Measurements from ENCODE around the gene DHX35.
"Not testable (repeated sequence)": the region's sequence is repeated elsewhere in the genome, so short reads cannot be mapped to it uniquely, and the experiment has no call there.

Gene DHX35

GRCh38 chr20:38968090-38968489, 5.9 kb downstream of the DHX35 start:
- DNase-seq = no peak
- in situ Hi-C loops (cut with HindIII; ENCODE audit: low pct_ligation_motif_present, low pct_unique_long_range_greater_than_20kb, low sequenced_read_pairs) = no loop called here

- in situ Hi-C loops (cut with HindIII; ENCODE audit: low pct_ligation_motif_present, low pct_unique_long_range_greater_than_20kb, low sequenced_read_pairs) = no loop called here
- DNase-seq = no peak
These were observed 7.6 kb downstream of the DHX35 start for GRCh38 chr20:38969708-38970107.

GRCh38 chr20:38970302-38970701, 8.2 kb downstream of the DHX35 start:
- DNase-seq = peak; percentile 39

DNA sequence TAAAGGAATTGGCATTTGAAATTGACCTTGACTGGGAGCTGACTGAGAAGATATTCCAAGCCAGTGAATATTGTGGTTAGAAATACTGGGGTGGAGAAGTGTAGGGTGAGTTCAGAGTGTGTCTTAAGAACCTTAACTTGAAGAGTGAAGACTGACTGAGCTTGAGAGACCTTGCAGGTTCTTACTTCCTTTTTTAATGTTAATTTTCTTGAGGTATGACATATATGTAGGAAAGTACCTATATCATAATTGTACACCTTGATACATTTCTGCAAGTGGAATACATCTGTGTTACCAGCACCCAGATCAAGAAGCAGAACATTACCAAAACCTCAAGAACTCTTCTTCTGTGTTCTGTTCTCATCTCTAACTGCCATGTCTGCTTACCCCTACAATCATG, 11.0 kb downstream of the DHX35 start:
- DNase-seq = no peak
- in situ Hi-C loops (cut with HindIII; ENCODE audit: low pct_ligation_motif_present, low pct_unique_long_range_greater_than_20kb, low sequenced_read_pairs) = no loop called here

More at GRCh38 chr20:38970302-38970701, 8.2 kb downstream of the DHX35 start:
- in situ Hi-C loops (cut with HindIII; ENCODE audit: low pct_ligation_motif_present, low pct_unique_long_range_greater_than_20kb, low sequenced_read_pairs) = no loop called here

DNA sequence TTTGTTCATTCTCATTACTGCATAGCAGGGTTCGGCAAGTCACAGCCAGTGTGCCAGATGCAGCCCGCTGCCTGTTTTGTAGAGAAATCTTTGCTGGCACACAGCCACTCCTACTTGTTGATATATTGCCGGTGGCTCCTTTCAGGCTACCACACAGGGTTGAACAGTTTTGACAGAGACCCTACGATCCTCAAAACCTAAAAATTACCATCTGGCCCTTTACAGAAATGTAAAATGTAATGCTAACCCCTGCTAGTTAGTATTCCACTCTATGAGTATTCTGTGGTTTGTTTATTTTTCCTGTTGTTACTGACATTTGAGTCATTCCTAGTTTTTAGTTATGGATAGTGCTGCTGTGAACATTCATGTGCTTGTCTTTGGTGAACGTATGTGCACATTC, 11.5 kb downstream of the DHX35 start:
- no peak for DNase-seq

GRCh38 chr20:38975539-38976120, 13.5 kb downstream of the DHX35 start:
- DNase-seq = no peak
- in situ Hi-C loops (cut with HindIII; ENCODE audit: low pct_ligation_motif_present, low pct_unique_long_range_greater_than_20kb, low sequenced_read_pairs) = no loop called here

More for the DNA sequence above, 11.5 kb downstream of the DHX35 start:
- in situ Hi-C loops (cut with HindIII; ENCODE audit: low pct_ligation_motif_present, low pct_unique_long_range_greater_than_20kb, low sequenced_read_pairs) = no loop called here

GRCh38 chr20:38979434-38979833, 17.3 kb downstream of the DHX35 start:
- in situ Hi-C loops (cut with HindIII; ENCODE audit: low pct_ligation_motif_present, low pct_unique_long_range_greater_than_20kb, low sequenced_read_pairs) = no loop called here
- no peak for DNase-seq

GRCh38 chr20:38979842-38980241, 17.7 kb downstream of the DHX35 start:
- no peak for DNase-seq
- in situ Hi-C loops (cut with HindIII; ENCODE audit: low pct_ligation_motif_present, low pct_unique_long_range_greater_than_20kb, low sequenced_read_pairs) = no loop called here

- in situ Hi-C loops (cut with HindIII; ENCODE audit: low pct_ligation_motif_present, low pct_unique_long_range_greater_than_20kb, low sequenced_read_pairs) = no loop called here
- no peak for DNase-seq
These were observed 20.1 kb downstream of the DHX35 start for GRCh38 chr20:38982291-38982690.

GRCh38 chr20:38985060-38985459, 22.9 kb downstream of the DHX35 start:
- in situ Hi-C loops (cut with HindIII; ENCODE audit: low pct_ligation_motif_present, low pct_unique_long_range_greater_than_20kb, low sequenced_read_pairs) = no loop called here
- no peak for DNase-seq

DNA sequence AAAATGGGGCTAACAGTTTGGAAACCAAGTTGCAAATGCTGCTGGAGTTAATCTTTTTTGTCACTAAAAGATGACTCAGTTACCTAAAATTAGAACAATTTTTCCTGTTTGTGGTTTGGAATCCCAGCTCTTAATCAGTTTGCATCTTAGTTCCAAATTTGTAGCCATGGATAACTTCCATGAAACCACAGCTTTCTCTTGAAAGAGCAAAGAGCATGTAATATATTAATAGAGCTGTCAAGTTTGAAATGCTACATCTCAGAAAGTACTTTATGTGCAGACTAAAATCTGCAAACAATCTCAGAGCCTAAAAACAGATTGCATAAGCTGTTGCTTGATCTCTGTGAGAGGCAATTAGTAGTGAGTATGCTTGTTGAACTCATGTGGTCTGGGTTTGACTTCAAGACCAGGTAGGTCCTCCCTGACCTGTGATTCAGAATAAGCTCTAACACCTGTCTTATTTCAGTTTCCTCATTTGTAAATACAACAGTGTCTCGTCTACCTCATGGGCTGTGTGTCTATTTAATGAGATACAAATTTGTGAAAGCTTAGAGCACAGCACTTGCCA, 23.5 kb downstream of the DHX35 start:
- peak; percentile 32 for DNase-seq
- in situ Hi-C loops (cut with HindIII; ENCODE audit: low pct_ligation_motif_present, low pct_unique_long_range_greater_than_20kb, low sequenced_read_pairs) = no loop called here

DNA sequence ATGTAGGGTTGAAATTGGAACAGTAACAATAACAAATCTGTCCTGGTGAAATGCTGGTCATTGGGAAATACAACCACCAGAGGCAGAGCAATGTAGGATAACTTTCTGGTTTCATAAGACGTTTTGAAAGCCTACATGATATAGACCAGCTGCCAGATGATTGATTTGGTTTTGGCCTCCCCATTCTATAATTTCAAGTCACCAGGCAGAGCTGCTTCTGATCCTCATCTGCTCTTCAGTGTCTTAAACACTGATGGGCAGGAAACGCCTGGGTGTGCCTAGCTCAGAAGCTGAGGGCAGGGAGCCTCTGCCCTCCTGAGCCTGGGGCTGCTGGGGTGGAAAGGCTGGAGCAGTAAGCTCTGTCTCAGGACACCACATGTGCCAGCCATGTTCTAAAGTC, 24.5 kb downstream of the DHX35 start:
- no peak for DNase-seq
- in situ Hi-C loops (cut with HindIII; ENCODE audit: low pct_ligation_motif_present, low pct_unique_long_range_greater_than_20kb, low sequenced_read_pairs) = no loop called here

DNA sequence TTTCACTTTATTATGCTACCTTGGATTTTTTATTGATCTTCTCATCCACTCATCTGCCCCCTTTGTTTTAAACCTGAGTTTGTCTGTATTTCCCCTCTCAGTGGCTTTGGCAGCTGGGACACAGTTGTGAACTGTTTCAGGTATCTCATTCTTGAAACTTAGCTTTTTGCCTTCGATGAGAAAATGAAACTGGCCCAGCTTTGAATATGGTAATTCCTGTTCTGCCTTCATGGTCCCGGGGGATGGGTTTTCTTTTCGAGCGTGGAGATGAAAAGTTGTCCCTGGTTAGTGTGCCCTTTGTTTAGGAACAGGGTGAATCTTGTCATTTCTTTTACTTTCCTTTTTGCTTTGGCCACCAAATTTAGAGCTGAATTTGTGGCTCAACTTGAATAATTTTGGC, 25.6 kb downstream of the DHX35 start:
- DNase-seq = no peak
- in situ Hi-C loops (cut with HindIII; ENCODE audit: low pct_ligation_motif_present, low pct_unique_long_range_greater_than_20kb, low sequenced_read_pairs) = no loop called here

DNA sequence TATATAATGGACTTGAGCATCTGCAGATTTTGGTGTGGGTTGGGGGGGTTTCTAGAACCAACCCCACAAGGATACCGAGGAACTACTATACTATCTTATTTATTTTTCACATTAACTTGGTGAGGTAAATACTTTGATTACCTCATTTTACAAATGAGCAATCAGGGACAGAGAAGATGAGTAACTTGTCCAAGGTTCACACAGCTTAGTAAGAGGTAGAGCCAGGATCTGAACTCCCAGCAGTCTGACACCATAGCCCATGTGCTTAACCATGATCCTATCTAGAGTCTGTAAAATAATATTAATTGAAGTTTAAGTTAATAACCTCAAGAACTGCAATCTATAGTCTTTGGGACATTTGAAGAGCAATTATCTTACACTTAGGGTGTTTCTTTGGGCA, 28.6 kb downstream of the DHX35 start:
- in situ Hi-C loops (cut with HindIII; ENCODE audit: low pct_ligation_motif_present, low pct_unique_long_range_greater_than_20kb, low sequenced_read_pairs) = no loop called here
- no peak for DNase-seq

DNA sequence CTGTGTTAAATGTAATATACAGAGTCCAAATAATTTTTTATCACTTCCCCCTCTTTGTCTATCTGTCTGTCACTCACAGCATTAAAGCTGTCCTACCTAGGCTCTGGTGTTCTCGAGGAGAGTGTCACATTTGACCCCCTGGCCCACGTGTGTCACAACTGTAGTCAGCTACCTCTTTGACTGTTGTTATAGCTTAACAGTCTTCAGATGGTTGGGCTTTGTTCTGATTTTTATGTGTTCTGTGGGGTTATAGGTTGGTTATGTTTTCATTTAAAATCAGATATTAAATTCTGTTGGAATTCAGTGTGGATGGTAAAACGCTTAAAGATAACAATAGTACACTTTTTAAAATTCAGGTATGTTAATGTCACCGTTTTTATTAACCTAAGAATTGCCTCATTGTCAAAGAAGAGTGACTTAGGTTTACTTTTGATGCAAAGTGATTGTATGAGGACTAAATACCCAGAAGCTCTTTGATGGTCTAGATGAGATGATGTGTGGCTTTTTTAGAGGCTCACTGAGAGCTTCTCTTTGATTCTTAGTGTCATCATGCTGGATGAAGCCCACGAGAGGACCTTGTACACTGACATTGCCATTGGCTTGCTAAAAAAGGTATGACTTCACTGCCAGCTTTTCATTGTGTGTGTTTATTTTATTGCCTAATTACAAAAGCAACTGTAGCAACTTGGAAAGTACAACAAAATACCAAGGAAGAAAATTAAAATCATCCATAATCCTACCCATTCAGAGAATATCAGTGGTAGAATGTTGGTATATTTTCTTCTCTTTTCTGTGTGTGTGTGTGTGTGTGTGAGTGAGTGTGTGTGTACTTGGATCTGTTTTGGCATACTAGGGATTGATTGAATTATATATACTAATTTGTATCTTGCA, 29.9 kb downstream of the DHX35 start:
- no peak for DNase-seq
- in situ Hi-C loops (cut with HindIII; ENCODE audit: low pct_ligation_motif_present, low pct_unique_long_range_greater_than_20kb, low sequenced_read_pairs) = no loop called here

- in situ Hi-C loops (cut with HindIII; ENCODE audit: low pct_ligation_motif_present, low pct_unique_long_range_greater_than_20kb, low sequenced_read_pairs) = no loop called here
These were observed 33.4 kb downstream of the DHX35 start for GRCh38 chr20:38995536-38996044.

GRCh38 chr20:38996866-38997265, 34.7 kb downstream of the DHX35 start:
- in situ Hi-C loops (cut with HindIII; ENCODE audit: low pct_ligation_motif_present, low pct_unique_long_range_greater_than_20kb, low sequenced_read_pairs); DNase-seq: not testable (repeated sequence)

More at GRCh38 chr20:38995536-38996044, 33.4 kb downstream of the DHX35 start:
- DNase-seq = no peak

DNA sequence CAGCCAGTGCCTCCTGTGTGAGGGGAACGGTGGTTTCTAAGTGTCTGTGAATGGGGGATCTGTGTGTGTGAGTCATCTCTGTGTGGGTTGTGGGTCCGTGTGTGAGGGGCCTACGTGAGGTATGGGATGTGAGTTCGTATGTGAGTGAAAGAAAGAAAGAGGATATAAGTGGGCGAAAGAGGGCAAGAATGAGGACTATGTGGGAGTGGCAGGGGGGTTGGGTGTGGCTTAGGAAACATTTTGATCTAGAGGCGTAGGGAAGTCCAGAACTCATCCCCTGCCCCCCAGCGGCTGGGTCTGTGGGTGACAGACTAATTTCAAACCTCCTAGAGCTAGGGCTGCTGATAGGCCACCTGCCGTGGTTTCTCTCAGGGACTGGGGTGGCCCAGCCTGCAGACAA, 35.5 kb downstream of the DHX35 start:
- in situ Hi-C loops (cut with HindIII; ENCODE audit: low pct_ligation_motif_present, low pct_unique_long_range_greater_than_20kb, low sequenced_read_pairs) = no loop called here
- no peak for DNase-seq

DNA sequence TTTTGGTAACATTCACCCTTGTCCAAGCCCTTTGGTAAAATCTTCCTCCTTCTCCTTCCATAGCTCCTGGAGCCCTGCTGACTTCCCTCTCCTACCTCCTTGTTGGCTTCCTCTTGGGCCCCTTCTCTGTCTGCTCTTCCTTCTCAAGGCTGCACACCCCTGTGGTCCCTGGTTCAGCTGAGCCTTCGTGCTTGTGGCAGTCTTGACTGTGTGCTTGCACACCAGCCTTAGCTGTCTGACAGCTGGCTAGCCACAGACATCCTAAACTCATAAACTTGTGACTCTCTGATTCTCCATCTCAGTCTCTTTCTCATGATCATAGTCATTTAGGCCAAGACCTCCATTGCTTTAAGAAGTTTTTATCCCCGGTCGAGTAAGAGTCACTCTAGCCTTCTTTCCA, 37.1 kb downstream of the DHX35 start:
- in situ Hi-C loops (cut with HindIII; ENCODE audit: low pct_ligation_motif_present, low pct_unique_long_range_greater_than_20kb, low sequenced_read_pairs) = no loop called here
- DNase-seq = no peak
